Mesendoderm (in vitro differentiated cells): Measurements from ENCODE around the gene ZNF831.

Experiments
- DNase-seq: peaks from one replicate; pipeline ENCODE4 v3.0.0; 2013
- H2AK5ac ChIP-seq: 2 replicates; pipeline ENCODE4 v1.6.1; 2013; ENCODE audit warnings: low read length, inconsistent platforms
- H2BK120ac ChIP-seq: 2 replicates; pipeline ENCODE4 v1.6.1; 2013; ENCODE audit warnings: low read depth, mild to moderate bottlenecking, low read length, moderate library complexity, mixed read lengths
- H2BK15ac ChIP-seq: replicated peaks from 2 replicates; pipeline ENCODE4 v1.6.1; 2013; ENCODE audit warnings: low read depth, mild to moderate bottlenecking, moderate library complexity
- H2BK5ac ChIP-seq: 2 replicates; pipeline ENCODE4 v1.6.1; 2013; ENCODE audit warnings: low read length, inconsistent platforms
- H3K18ac ChIP-seq: 2 replicates; pipeline ENCODE4 v1.6.1; 2013; ENCODE audit warnings: mild to moderate bottlenecking, low read length, mixed read lengths
- H3K23ac ChIP-seq: one replicate; pipeline ENCODE4 v1.6.1; 2013; ENCODE audit warnings: low read length
- H3K27ac ChIP-seq: 2 replicates; pipeline ENCODE4 v1.5.1; 2013; ENCODE audit warnings: low read depth, mild to moderate bottlenecking, inconsistent platforms, low read length, moderate library complexity
- H3K27me3 ChIP-seq: 2 replicates; pipeline ENCODE4 v1.6.1; 2013; ENCODE audit warnings: low read length, control low read depth, mild to moderate bottlenecking, inconsistent platforms; ENCODE audit not compliant: insufficient read depth, poor library complexity
- H3K36me3 ChIP-seq: 2 replicates; pipeline ENCODE4 v1.6.1; 2013; ENCODE audit warnings: low read length, inconsistent platforms; ENCODE audit not compliant: control insufficient read depth, insufficient read depth
- H3K4ac ChIP-seq: one replicate; pipeline ENCODE4 v1.6.1; 2013; ENCODE audit warnings: low read depth, mild to moderate bottlenecking, low read length, moderate library complexity
- H3K4me1 ChIP-seq: 2 replicates; pipeline ENCODE4 v1.6.1; 2013; ENCODE audit warnings: low read depth, low read length, inconsistent platforms; ENCODE audit not compliant: control insufficient read depth
- H3K4me2 ChIP-seq: 2 replicates; pipeline ENCODE4 v1.6.1; 2013; ENCODE audit warnings: low read length
- H3K4me3 ChIP-seq: 2 replicates; pipeline ENCODE4 v1.5.1; 2013; ENCODE audit warnings: mild to moderate bottlenecking, low read length
- H3K56ac ChIP-seq: one replicate; pipeline ENCODE4 v1.6.1; 2013; ENCODE audit warnings: low read length
- H3K79me1 ChIP-seq: 2 replicates; pipeline ENCODE4 v1.6.1; 2013; ENCODE audit warnings: low read length, inconsistent platforms
- H3K79me2 ChIP-seq: 2 replicates; pipeline ENCODE4 v1.6.1; 2013; ENCODE audit warnings: mild to moderate bottlenecking, low read length; ENCODE audit not compliant: control insufficient read depth, insufficient read depth
- H3K9ac ChIP-seq: 2 replicates; pipeline ENCODE4 v1.6.1; 2013; ENCODE audit warnings: low read length, inconsistent platforms
- H4K5ac ChIP-seq: one replicate; pipeline ENCODE4 v1.6.1; 2013; ENCODE audit warnings: low read length
- H4K8ac ChIP-seq: one replicate; pipeline ENCODE4 v1.6.1; 2013; ENCODE audit warnings: low read depth, mild to moderate bottlenecking, control low read depth, low read length, moderate library complexity
- WGBS: extraction: QIAGEN DNeasy Blood & Tissue Kit; methylation state at CpG from one replicate; pipeline ENCODE4 v1.1.7; 2013; ENCODE audit warnings: low lambda C conversion rate, missing lambda C conversion rate; ENCODE audit not compliant: insufficient coverage; ENCODE audit errors: extremely low coverage; 5-methylcytosine and 5-hydroxymethylcytosine counted together

ZNF831 gene

GRCh38 chr20:59305908-59306655 is 142.5 kb downstream of the ZNF831 start:
- Histone ChIP-seq H3K4me1 (no peaks in the 10 kb centered on the region), H3K27ac (no peak overlapping the region)

GRCh38 chr20:59307270-59307669 is 143.6 kb downstream of the ZNF831 start:
- Histone ChIP-seq H3K27ac (no peak overlapping the region), H3K79me1 (no peaks in the 10 kb centered on the region), H3K23ac (no peak overlapping the region), H3K4ac (no peak overlapping the region), H3K36me3 (no peaks in the 10 kb centered on the region), H4K8ac (no peak overlapping the region), H4K5ac (no peak overlapping the region), H3K4me3 (no peak overlapping the region), H3K18ac (no peak overlapping the region), H3K9ac (no peak overlapping the region), H3K56ac (no peak overlapping the region), H3K27me3 (peaks cover 10% of the 10 kb centered on the region), H2BK5ac (no peak overlapping the region), H2AK5ac (no peak overlapping the region), H3K79me2 (no peaks in the 10 kb centered on the region), H2BK15ac (no peak overlapping the region), H3K4me1 (no peaks in the 10 kb centered on the region), H3K4me2 (no peak overlapping the region), H2BK120ac (no peak overlapping the region)
- DNase-seq: no peak
- WGBS: no CpG with 5 or more reads among the region's 3 CpGs

More at GRCh38 chr20:59305908-59306655, 142.5 kb downstream of the ZNF831 start:
- no peaks in the 10 kb centered on the region for H3K79me2 ChIP-seq
- H4K5ac ChIP-seq: no peak overlapping the region
- no peak overlapping the region for H3K23ac ChIP-seq
- H2AK5ac ChIP-seq: no peak overlapping the region
- no peaks in the 10 kb centered on the region for H3K36me3 ChIP-seq
- no peak overlapping the region for H3K4me2 ChIP-seq
- peaks cover 21% of the 10 kb centered on the region for H3K27me3 ChIP-seq
- no peak overlapping the region for H3K9ac ChIP-seq
- no peak overlapping the region for H3K56ac ChIP-seq
- DNase-seq: no peak
- no peak overlapping the region for H2BK120ac ChIP-seq
- no peak overlapping the region for H3K4ac ChIP-seq
- H3K4me3 ChIP-seq: no peak overlapping the region
- H2BK15ac ChIP-seq: no peak overlapping the region
- no peak overlapping the region for H4K8ac ChIP-seq
- WGBS: no CpG with 5 or more reads among the region's 7 CpGs
- no peaks in the 10 kb centered on the region for H3K79me1 ChIP-seq
- H2BK5ac ChIP-seq: no peak overlapping the region
- H3K18ac ChIP-seq: no peak overlapping the region
